ENCODE results near the gene BTBD9.

DNA sequence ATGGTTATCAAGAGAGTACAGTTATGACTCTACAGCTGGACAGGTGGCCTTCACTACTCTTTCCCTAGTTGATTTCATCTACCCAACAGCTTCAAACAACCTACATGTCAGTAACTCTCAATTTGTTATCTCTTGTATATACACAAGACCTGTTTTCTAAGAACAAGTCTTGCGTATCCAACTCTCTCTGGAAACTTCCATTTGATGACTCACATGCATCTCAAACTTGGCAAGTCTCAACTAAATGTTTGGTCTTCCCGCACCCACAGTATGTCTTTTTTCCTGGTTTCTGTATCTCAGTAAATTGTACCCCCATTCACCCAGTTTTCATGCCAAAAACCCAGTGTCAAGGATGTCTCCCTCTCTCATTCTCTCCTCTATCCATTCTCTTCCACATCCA, 97.7 kb downstream of the BTBD9 start:
- TF ChIP-seq POLR2A (IDR thresholded peaks at IDR 0.05) = no peak
- TF ChIP-seq, protein P1, sequence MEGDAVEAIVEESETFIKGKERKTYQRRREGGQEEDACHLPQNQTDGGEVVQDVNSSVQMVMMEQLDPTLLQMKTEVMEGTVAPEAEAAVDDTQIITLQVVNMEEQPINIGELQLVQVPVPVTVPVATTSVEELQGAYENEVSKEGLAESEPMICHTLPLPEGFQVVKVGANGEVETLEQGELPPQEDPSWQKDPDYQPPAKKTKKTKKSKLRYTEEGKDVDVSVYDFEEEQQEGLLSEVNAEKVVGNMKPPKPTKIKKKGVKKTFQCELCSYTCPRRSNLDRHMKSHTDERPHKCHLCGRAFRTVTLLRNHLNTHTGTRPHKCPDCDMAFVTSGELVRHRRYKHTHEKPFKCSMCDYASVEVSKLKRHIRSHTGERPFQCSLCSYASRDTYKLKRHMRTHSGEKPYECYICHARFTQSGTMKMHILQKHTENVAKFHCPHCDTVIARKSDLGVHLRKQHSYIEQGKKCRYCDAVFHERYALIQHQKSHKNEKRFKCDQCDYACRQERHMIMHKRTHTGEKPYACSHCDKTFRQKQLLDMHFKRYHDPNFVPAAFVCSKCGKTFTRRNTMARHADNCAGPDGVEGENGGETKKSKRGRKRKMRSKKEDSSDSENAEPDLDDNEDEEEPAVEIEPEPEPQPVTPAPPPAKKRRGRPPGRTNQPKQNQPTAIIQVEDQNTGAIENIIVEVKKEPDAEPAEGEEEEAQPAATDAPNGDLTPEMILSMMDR (IDR thresholded peaks at IDR 0.05) = no peak
